ENCODE data around the gene EED.

Gene EED

DNA sequence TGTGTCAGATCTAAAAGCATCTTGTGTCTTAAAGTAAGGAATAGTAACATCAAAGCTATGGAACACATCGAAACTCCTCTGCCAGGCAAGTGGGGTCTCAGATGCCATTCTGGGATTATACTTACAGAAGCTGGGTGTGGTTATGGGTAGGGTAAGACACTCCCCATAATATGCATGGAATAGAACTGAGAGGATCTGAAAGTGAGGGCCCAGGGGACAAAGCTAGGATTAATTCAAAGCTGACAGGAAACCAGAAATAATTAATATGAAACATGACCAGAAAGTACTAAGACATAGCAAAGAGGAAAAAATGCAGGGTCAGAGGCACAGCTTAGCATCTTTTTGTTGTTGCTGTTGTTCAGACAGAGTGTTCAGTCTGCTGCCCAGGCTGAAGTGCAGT lies 40.2 kb upstream of the EED start:
- ATAC-seq (ENCODE audit: low read depth) (no peak), DNase-seq (ENCODE audit: low spot score) (no peak)
- TF ChIP-seq, protein P1, sequence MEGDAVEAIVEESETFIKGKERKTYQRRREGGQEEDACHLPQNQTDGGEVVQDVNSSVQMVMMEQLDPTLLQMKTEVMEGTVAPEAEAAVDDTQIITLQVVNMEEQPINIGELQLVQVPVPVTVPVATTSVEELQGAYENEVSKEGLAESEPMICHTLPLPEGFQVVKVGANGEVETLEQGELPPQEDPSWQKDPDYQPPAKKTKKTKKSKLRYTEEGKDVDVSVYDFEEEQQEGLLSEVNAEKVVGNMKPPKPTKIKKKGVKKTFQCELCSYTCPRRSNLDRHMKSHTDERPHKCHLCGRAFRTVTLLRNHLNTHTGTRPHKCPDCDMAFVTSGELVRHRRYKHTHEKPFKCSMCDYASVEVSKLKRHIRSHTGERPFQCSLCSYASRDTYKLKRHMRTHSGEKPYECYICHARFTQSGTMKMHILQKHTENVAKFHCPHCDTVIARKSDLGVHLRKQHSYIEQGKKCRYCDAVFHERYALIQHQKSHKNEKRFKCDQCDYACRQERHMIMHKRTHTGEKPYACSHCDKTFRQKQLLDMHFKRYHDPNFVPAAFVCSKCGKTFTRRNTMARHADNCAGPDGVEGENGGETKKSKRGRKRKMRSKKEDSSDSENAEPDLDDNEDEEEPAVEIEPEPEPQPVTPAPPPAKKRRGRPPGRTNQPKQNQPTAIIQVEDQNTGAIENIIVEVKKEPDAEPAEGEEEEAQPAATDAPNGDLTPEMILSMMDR (IDR thresholded peaks at IDR 0.05; ENCODE audit: poor library complexity, severe bottlenecking): no peak
- H3K4me3 ChIP-seq (ENCODE audit: severe bottlenecking): no peak overlapping the region
- H3K27me3 ChIP-seq (ENCODE audit: insufficient read depth, poor library complexity, severe bottlenecking): no peaks in the 10 kb centered on the region
- H3K27ac ChIP-seq (ENCODE audit: poor library complexity, severe bottlenecking): no peak overlapping the region
- no peaks in the 10 kb centered on the region for H3K36me3 ChIP-seq (ENCODE audit: low read depth)
- H3K4me1 ChIP-seq (ENCODE audit: insufficient read depth, poor library complexity, severe bottlenecking): no peaks in the 10 kb centered on the region
- H3K9me3 ChIP-seq (ENCODE audit: severe bottlenecking): no peaks in the 10 kb centered on the region

DNA sequence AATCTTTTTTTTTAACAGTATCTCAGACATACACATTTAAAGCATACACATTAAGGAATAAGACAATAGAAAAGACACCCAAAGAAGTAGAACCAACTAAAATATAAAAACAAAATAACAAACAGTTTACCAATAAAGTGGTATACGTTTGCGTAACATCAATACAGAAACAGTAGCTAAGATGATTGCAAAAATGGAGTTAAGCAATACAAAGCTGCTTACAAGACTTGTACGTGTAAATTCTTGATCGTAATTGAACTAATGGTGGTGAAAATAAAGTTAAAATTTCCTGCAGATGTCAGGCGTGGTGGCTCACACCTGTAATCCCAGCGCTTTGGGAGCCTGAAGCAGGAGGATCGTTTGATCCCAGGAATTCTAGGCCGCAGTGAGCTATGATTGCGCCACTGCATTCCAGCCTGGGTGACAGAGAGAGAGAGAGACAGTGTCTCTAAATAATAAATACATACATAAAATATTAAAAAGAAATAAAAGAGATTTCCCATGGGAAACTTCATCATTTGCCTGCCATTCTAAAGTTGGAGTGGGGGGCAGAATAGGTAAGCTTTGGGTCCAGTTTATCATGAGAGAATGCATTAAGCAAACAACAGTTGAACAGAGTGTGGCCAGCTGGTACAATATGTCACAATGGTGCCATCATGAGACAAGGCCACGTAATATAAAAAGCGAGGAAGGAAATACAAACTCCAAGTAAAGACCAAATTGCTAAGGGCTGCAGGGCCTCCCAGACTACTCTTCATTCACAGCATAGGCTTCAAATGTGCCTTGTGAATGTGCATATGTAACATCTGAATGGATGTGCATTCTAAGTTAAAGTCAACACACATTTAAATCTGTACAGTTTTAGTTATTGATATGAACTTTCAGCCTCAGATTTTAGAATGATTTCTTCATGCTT lies 38.9 kb upstream of the EED start:
- no peaks in the 10 kb centered on the region for H3K4me1 ChIP-seq (ENCODE audit: insufficient read depth, poor library complexity, severe bottlenecking)
- H3K4me3 ChIP-seq (ENCODE audit: severe bottlenecking): no peak overlapping the region
- H3K36me3 ChIP-seq (ENCODE audit: low read depth): no peaks in the 10 kb centered on the region
- H3K27me3 ChIP-seq (ENCODE audit: insufficient read depth, poor library complexity, severe bottlenecking): no peaks in the 10 kb centered on the region
- H3K27ac ChIP-seq (ENCODE audit: poor library complexity, severe bottlenecking): no peak overlapping the region
- no peak for DNase-seq (ENCODE audit: low spot score)
- no peak for ATAC-seq (ENCODE audit: low read depth)
- no peaks in the 10 kb centered on the region for H3K9me3 ChIP-seq (ENCODE audit: severe bottlenecking)
- TF ChIP-seq, protein P1 (IDR thresholded peaks at IDR 0.05; ENCODE audit: poor library complexity, severe bottlenecking): no peak

DNA sequence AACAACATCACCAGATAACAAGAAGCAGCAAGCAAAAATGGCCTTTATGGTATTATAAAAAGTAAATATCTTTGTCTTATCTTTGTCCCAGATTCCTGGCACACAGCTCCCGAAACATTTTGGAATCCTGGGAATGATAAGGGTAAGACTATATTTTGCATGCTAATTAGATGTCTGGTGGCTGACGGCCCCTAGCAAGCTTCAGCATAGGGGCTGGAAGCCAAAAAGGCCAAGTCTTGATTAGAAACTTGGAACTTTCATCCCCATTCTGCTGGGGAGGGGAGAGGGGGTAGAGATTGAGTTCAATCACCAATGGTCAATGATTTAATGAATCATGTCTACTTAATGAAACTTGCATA lies 38.2 kb upstream of the EED start:
- Histone ChIP-seq H3K36me3 (ENCODE audit: low read depth) (no peaks in the 10 kb centered on the region), H3K27ac (ENCODE audit: poor library complexity, severe bottlenecking) (no peak overlapping the region), H3K4me1 (ENCODE audit: insufficient read depth, poor library complexity, severe bottlenecking) (no peaks in the 10 kb centered on the region), H3K27me3 (ENCODE audit: insufficient read depth, poor library complexity, severe bottlenecking) (no peaks in the 10 kb centered on the region), H3K9me3 (ENCODE audit: severe bottlenecking) (no peaks in the 10 kb centered on the region), H3K4me3 (ENCODE audit: severe bottlenecking) (no peak overlapping the region)
- ATAC-seq (ENCODE audit: low read depth) (no peak), DNase-seq (ENCODE audit: low spot score) (no peak)
- TF ChIP-seq, protein P1 (IDR thresholded peaks at IDR 0.05; ENCODE audit: poor library complexity, severe bottlenecking): no peak

DNA sequence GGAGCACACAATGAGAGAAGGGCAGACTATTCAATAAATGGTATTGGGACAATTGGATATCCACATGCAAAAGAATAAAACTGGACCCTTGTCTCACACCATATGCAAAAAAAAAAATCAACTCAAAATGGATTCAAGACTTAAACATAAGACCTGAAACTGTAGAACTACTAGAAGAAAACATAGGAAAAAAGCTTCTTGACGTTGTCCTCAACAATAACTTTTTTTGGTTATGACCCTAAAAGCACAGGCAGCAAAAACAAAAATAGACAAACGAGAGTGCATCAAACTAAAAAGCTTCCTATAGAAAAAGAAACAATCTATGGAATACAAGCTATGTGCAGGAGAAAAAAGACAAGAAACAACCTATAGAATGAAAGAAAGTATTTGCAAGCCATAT lies 37.1 kb upstream of the EED start:
- no peak for ATAC-seq (ENCODE audit: low read depth)
- Histone ChIP-seq H3K36me3 (ENCODE audit: low read depth) (no peaks in the 10 kb centered on the region), H3K4me1 (ENCODE audit: insufficient read depth, poor library complexity, severe bottlenecking) (no peaks in the 10 kb centered on the region), H3K27ac (ENCODE audit: poor library complexity, severe bottlenecking) (no peak overlapping the region), H3K4me3 (ENCODE audit: severe bottlenecking) (no peak overlapping the region), H3K9me3 (ENCODE audit: severe bottlenecking) (no peaks in the 10 kb centered on the region), H3K27me3 (ENCODE audit: insufficient read depth, poor library complexity, severe bottlenecking) (no peaks in the 10 kb centered on the region)
- TF ChIP-seq, protein P1 (IDR thresholded peaks at IDR 0.05; ENCODE audit: poor library complexity, severe bottlenecking): no peak
- no peak for DNase-seq (ENCODE audit: low spot score)

DNA sequence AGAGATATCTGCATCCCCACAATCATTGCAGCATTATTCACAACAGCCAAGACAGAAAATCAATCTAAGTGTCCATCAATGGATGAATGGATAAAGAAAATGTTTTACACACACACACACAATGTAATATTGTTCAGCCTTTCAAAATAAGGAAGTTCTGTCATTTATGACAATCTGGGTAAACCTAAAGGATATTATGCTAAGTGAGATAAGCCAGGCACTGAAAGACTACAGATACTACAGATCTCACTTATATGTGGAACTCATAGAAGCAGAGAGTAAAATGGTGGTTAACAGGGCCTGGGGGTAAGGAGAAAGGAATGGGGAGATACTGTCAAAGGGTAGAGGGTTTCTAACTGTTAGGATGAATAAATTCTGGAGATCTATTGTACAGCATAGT lies 36.0 kb upstream of the EED start:
- H3K27me3 ChIP-seq (ENCODE audit: insufficient read depth, poor library complexity, severe bottlenecking): no peaks in the 10 kb centered on the region
- H3K9me3 ChIP-seq (ENCODE audit: severe bottlenecking): no peaks in the 10 kb centered on the region
- no peak overlapping the region for H3K4me3 ChIP-seq (ENCODE audit: severe bottlenecking)
- H3K27ac ChIP-seq (ENCODE audit: poor library complexity, severe bottlenecking): no peak overlapping the region
- H3K36me3 ChIP-seq (ENCODE audit: low read depth): no peaks in the 10 kb centered on the region
- TF ChIP-seq, protein P1 (IDR thresholded peaks at IDR 0.05; ENCODE audit: poor library complexity, severe bottlenecking): no peak
- no peak for ATAC-seq (ENCODE audit: low read depth)
- DNase-seq (ENCODE audit: low spot score): no peak
- H3K4me1 ChIP-seq (ENCODE audit: insufficient read depth, poor library complexity, severe bottlenecking): no peaks in the 10 kb centered on the region
